ENCODE measurements around the gene USP5. TPM values are rescaled to one million over a fixed set of nuclear protein-coding genes. Genes with fewer than 3 reads are reported as not detected.
"Not testable (repeated sequence)": the region's sequence is repeated elsewhere in the genome, so short reads cannot be mapped to it uniquely, and the experiment has no call there.

The USP5 gene
- total and polyA plus RNA-seq, 2 of the 8 experiments (the other 6 are each of a cell fraction or from before 2014, with no cell fraction given): 66.5 to 148 TPM

DNA sequence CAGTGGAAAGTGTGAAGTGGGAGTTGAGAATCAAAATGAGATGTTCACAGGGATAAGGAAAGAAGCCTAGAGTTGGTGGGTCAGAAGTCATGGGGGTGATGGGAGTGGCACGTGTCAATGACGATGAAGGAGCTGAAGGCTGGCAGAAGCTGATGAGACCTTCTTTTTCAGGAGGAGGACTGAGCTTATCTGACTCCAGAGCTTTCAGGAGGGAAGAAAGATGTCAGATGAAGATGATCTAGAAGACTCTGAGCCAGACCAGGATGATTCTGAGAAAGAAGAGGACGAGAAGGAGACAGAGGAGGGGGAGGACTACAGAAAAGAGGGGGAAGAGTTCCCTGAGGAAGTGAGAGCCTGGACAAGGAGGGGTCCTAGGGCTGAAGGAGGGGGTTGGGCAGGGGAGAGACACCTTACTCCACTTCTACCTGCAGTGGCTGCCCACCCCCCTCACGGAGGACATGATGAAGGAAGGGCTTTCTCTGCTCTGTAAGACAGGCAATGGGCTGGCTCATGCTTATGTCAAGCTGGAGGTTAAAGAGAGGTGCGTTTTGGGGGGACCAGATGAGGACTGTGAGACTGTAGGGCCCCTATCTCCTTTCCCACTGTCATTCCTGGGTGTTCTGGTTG is 53.6 kb downstream of the USP5 start (continued):
- TF ChIP-seq KDM4A (IDR thresholded peaks at IDR 0.05; ENCODE audit: low read depth, low read length, severe bottlenecking): no peak
- no peak for TF ChIP-seq SP2 (IDR thresholded peaks at IDR 0.05; ENCODE audit: low read length)

DNA sequence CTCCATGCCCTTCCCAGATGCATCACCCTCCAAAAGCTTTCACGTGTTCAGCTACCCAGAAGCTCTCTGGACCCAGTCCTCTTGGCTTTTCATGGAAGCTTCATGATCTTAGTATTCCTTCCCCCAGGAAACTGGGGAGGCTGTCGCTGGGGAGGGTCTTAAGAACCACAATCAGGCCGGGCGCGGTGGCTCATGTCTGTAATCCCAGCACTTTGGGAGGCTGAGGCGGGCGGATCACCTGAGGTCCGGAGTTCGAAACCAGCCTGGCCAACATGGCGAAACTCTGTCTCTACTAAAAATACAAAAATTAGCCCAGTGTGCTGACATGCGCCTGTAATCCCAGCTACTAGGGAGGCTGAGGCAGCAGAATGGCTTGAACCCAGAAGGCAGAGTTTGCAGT is 56.2 kb downstream of the USP5 start:
- not testable (repeated sequence) for H2AK5ac ChIP-seq (ENCODE audit: low read depth, low read length); H3K14ac ChIP-seq (ENCODE audit: insufficient read length); H4K5ac ChIP-seq (ENCODE audit: insufficient read length, low read depth, low read length); H3K23me2 ChIP-seq (ENCODE audit: low read depth, low read length); H3K4ac ChIP-seq (replicated peaks; ENCODE audit: insufficient read length, low read depth, low read length); H2AFZ ChIP-seq (ENCODE audit: low read length); H4K8ac ChIP-seq (ENCODE audit: extremely low read depth, insufficient read depth, low read length); H2BK20ac ChIP-seq (ENCODE audit: low read length); H3K27me3 ChIP-seq (replicated peaks in 1 of 4; ENCODE audit: control insufficient read depth in 3 of 4, extremely low read depth in 1 of 4, insufficient read depth in 3 of 4, low read length in 3 of 4); H3K27ac ChIP-seq (ENCODE audit: low read depth, low read length); DNase-seq (ENCODE audit: low read depth in 1 of 2, low spot score in 2 of 2); H3K23ac ChIP-seq (ENCODE audit: insufficient read length); H3K18ac ChIP-seq (ENCODE audit: extremely low read depth, low read length); H3K56ac ChIP-seq (replicated peaks; ENCODE audit: insufficient read length, low read depth, low read length); H4K91ac ChIP-seq (replicated peaks; ENCODE audit: insufficient read length, low read length); H3K79me2 ChIP-seq (ENCODE audit: control insufficient read depth in 1 of 2, insufficient read depth in 2 of 2, low read length in 2 of 2); H2BK120ac ChIP-seq (replicated peaks; ENCODE audit: low read depth, low read length); H3K4me3 ChIP-seq (ENCODE audit: extremely low read depth in 1 of 4, insufficient read depth in 2 of 4, low read depth in 3 of 4, low read length in 4 of 4); H3K9me3 ChIP-seq (ENCODE audit: insufficient read depth in 2 of 2, low read depth in 1 of 2, low read length in 1 of 2); H3K79me1 ChIP-seq (ENCODE audit: low read depth, low read length); H3K36me3 ChIP-seq (ENCODE audit: control insufficient read depth in 2 of 4, insufficient read depth in 4 of 4, low read length in 3 of 4); H3K9ac ChIP-seq (replicated peaks in 1 of 4; ENCODE audit: extremely low read depth in 1 of 4, low read depth in 3 of 4, low read length in 3 of 4); H3K4me2 ChIP-seq (ENCODE audit: insufficient read depth in 1 of 2, low read depth in 2 of 2, low read length in 2 of 2); FAIRE-seq; H4K20me1 ChIP-seq (replicated peaks in 1 of 2; ENCODE audit: control insufficient read depth in 1 of 2, insufficient read depth in 2 of 2, low read length in 2 of 2); H2BK5ac ChIP-seq (ENCODE audit: low read depth, low read length); H2BK15ac ChIP-seq (ENCODE audit: low read length); H2BK12ac ChIP-seq (ENCODE audit: low read depth, low read length)
- H3K4me1 ChIP-seq (replicated peaks in 1 of 4; ENCODE audit: control insufficient read depth in 3 of 4, insufficient read depth in 4 of 4, low read length in 3 of 4): peaks cover 3 to 16% (median 7%) of the 10 kb centered on the region in 4 experiments; a peak in 5 of 7 replicates
- ChIA-PET POLR2A (ENCODE audit: partially characterized antibody) (interaction anchor here (1.7 to 39.6 kb wide), 4 partner anchors 16 to 39 kb away, joined by 7 to 1027 read pairs (median 246); partner anchors contain the start of genes ATN1, C12orf57, PTPN6 and RNU7-1), CTCF (ENCODE audit: partially characterized antibody) (interaction anchor here (0.6 to 13.0 kb wide), 10 partner anchors 10 to 99 kb away, joined by 3 to 74 read pairs (median 8); partner anchors contain the start of genes ATN1, ENO2 and SPSB2)
- 96% methylated on average over 11 of the region's 11 CpGs; no CpG with 5 or more reads in 1 of the 2 experiments for WGBS, 2 experiments (ENCODE audit: extremely low coverage in 1 of 2, insufficient coverage in 1 of 2, insufficient read length in 1 of 2, insufficient replicate concordance in 2 of 2, low coverage in 1 of 2, low lambda C conversion rate in 2 of 2, missing lambda C conversion rate in 1 of 2)

Measured in H1 (cell line).